ENCODE data around the gene NFYA. TPM values are rescaled to one million over a fixed set of nuclear protein-coding genes. Genes with fewer than 3 reads are reported as not detected.
A peak's percentile ranks its signal among the peaks of the same experiment; 100 is the strongest.

Gene NFYA
- total RNA-seq, 1 experiment from 2014 or later: 28.7 TPM

DNA sequence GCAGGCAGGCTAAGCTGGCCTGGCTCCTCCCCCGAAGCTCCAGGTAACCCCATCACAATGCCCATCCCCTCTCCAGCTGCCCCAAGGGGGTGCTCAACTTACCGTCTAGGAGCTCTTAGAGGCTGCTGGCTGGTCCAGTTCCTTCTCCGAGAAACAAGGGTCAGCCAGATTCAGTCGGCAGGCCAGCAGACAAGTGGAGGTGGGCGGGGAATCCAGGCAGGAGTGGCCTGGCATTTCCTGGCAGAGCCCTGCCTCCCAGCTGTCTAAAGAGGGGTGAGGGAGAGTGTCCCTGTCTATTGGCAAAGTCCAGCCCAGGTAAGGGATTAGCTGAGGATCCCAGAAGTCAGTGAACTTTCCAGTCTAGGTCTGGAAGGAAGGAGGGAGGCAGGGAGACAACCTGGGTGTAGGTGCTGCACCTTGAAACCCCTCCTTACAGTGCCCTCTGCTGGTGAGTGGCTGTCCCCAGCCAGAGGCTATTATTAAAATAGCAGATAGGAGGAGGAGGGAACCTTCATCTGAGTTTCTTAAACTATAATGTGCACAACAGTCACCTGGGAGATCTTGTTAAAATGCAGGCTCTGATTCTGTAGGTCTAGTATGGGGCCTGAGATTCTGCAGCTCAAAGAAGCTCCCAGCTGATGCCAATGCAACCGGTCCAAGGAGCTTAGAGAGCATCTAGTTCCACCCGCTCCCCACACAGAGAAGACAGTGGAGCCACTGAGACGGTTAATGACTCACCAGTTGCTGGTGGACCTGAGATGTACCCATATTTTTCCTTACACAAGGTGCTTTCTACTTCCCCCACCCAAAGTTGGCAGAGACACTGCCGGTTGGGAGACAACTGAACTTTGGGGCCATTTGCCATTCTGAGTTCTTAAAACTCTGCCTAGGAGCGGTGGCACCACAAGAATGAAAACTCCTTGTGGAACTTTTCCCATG lies 33.4 kb upstream of the NFYA start, which contains the start of gene UNC5CL:
Gene UNC5CL (minus strand): TSS at position 162 of the 939 bp plus-strand sequence. CDS start 4,147 bp downstream, outside the sequence.
- Histone ChIP-seq H4K20me1 (ENCODE audit: insufficient read depth) (no peaks in the 10 kb centered on the region), H3K79me2 (ENCODE audit: insufficient read depth, low read length) (no peaks in the 10 kb centered on the region), H3K4me2 (ENCODE audit: low read length) (peak within 1 kb of the TSS; percentile 54), H3K4me1 (ENCODE audit: control insufficient read depth in 1 of 2, insufficient read depth in 2 of 2, low read length in 2 of 2) (peaks cover 23 to 43% of the 10 kb centered on the region in 2 experiments; a peak in 3 of 4 replicates), H3K36me3 (ENCODE audit: control insufficient read depth in 1 of 2, insufficient read depth in 2 of 2, low read length in 2 of 2) (no peaks in the 10 kb centered on the region), H3K9me2 (ENCODE audit: insufficient read depth) (no peaks in the 10 kb centered on the region), H3K9me3 (ENCODE audit: control insufficient read depth in 1 of 2, insufficient read depth in 1 of 2, low read depth in 1 of 2, low read length in 2 of 2) (no peaks in the 10 kb centered on the region), H3K9ac (ENCODE audit: low read length) (no peak within 1 kb of the TSS), H3K27me3 (ENCODE audit: insufficient read depth, low read length) (no peaks in the 10 kb centered on the region), H3K4me3 (replicated peaks in 1 of 2; ENCODE audit: low read depth in 1 of 2, low read length in 2 of 2) (0 out of 4 replicates have a peak within 1 kb of the TSS, but pooled peaks of 1 of the 2 experiments have one; percentile 2), H2AFZ (ENCODE audit: low read depth, low read length, poor library complexity, severe bottlenecking) (peak within 1 kb of the TSS; percentile 80), H3K27ac (ENCODE audit: low read depth, low read length) (peak within 1 kb of the TSS; percentile 39; the same call in 1 of the 2 replicates)
- intact Hi-C loops (cut with micrococcal nuclease): no loop called here
- DNase-seq (ENCODE audit: low read depth, low spot score) (peak; percentile 27), ATAC-seq (peak; percentile 91)
- ChIA-PET RAD21 (ENCODE audit: low non-redundant PET in 1 of 2, low total read pairs in 2 of 2, uncharacterized antibody in 2 of 2, unreplicated experiment in 2 of 2) (no interaction called here), POLR2A (no interaction called here), CTCF (interaction anchor here (0.7 to 2.9 kb wide), 14 partner anchors 10 to 1671 kb away, joined by 3 to 22 read pairs (median 3); partner anchors contain the start of genes NFYA and OARD1)
- TF ChIP-seq, protein P1, sequence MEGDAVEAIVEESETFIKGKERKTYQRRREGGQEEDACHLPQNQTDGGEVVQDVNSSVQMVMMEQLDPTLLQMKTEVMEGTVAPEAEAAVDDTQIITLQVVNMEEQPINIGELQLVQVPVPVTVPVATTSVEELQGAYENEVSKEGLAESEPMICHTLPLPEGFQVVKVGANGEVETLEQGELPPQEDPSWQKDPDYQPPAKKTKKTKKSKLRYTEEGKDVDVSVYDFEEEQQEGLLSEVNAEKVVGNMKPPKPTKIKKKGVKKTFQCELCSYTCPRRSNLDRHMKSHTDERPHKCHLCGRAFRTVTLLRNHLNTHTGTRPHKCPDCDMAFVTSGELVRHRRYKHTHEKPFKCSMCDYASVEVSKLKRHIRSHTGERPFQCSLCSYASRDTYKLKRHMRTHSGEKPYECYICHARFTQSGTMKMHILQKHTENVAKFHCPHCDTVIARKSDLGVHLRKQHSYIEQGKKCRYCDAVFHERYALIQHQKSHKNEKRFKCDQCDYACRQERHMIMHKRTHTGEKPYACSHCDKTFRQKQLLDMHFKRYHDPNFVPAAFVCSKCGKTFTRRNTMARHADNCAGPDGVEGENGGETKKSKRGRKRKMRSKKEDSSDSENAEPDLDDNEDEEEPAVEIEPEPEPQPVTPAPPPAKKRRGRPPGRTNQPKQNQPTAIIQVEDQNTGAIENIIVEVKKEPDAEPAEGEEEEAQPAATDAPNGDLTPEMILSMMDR (IDR thresholded peaks at IDR 0.05 in 2 of 3, conservative IDR thresholded peaks at IDR 0.05 in 1 of 3; ENCODE audit: borderline replicate concordance in 1 of 3, insufficient read depth in 1 of 3, low read depth in 2 of 3, low read length in 2 of 3): peak; percentile 76 to 96 (median 93)
- TF ChIP-seq CEBPB (IDR thresholded peaks at IDR 0.05; ENCODE audit: low read depth): no peak
- TF ChIP-seq CBX3 (IDR thresholded peaks at IDR 0.05; ENCODE audit: low read depth): 0 out of 2 replicates have a peak, but pooled peaks have one; percentile 33
- peak; percentile 71 for TF ChIP-seq RAD21 (IDR thresholded peaks at IDR 0.05; ENCODE audit: low read depth)
- TF ChIP-seq, protein P2, sequence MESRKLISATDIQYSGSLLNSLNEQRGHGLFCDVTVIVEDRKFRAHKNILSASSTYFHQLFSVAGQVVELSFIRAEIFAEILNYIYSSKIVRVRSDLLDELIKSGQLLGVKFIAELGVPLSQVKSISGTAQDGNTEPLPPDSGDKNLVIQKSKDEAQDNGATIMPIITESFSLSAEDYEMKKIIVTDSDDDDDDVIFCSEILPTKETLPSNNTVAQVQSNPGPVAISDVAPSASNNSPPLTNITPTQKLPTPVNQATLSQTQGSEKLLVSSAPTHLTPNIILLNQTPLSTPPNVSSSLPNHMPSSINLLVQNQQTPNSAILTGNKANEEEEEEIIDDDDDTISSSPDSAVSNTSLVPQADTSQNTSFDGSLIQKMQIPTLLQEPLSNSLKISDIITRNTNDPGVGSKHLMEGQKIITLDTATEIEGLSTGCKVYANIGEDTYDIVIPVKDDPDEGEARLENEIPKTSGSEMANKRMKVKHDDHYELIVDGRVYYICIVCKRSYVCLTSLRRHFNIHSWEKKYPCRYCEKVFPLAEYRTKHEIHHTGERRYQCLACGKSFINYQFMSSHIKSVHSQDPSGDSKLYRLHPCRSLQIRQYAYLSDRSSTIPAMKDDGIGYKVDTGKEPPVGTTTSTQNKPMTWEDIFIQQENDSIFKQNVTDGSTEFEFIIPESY (IDR thresholded peaks at IDR 0.05; ENCODE audit: extremely low read depth, insufficient replicate concordance, low read length): no peak
- no TSS peak for BruUV-seq (replicated peaks)

Data from HCT116 (cell line).